ENCODE data around the gene WASF3.

DNA sequence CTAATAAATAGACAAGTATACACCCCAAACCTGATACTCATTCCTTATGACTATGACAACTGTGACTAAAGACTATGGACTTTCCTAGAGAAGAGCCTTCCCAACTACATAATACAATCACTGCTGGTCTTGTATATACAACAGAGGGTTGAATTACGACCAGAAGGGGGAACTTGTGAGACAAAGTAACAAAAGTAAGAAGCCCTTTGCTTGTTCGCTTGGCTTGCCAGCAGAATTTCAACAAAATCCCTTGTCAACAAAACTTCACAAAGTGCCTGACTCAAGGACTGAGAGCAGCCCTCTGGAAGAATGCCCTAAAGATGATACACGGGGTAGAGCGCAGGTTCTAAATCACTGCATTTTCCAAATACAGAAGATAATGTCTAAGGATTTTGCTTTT, 99.4 kb downstream of the WASF3 start:
- TF ChIP-seq, protein P1, sequence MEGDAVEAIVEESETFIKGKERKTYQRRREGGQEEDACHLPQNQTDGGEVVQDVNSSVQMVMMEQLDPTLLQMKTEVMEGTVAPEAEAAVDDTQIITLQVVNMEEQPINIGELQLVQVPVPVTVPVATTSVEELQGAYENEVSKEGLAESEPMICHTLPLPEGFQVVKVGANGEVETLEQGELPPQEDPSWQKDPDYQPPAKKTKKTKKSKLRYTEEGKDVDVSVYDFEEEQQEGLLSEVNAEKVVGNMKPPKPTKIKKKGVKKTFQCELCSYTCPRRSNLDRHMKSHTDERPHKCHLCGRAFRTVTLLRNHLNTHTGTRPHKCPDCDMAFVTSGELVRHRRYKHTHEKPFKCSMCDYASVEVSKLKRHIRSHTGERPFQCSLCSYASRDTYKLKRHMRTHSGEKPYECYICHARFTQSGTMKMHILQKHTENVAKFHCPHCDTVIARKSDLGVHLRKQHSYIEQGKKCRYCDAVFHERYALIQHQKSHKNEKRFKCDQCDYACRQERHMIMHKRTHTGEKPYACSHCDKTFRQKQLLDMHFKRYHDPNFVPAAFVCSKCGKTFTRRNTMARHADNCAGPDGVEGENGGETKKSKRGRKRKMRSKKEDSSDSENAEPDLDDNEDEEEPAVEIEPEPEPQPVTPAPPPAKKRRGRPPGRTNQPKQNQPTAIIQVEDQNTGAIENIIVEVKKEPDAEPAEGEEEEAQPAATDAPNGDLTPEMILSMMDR (IDR thresholded peaks at IDR 0.05; ENCODE audit: low read depth, low read length, missing input control): no peak
- TF ChIP-seq GABPA (IDR thresholded peaks at IDR 0.05 in 1 of 2, conservative IDR thresholded peaks at IDR 0.05 in 1 of 2): no peak
- TF ChIP-seq TAF1 (conservative IDR thresholded peaks at IDR 0.05): no peak
- TF ChIP-seq, protein P2, sequence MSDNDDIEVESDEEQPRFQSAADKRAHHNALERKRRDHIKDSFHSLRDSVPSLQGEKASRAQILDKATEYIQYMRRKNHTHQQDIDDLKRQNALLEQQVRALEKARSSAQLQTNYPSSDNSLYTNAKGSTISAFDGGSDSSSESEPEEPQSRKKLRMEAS (IDR thresholded peaks at IDR 0.05): no peak
- TF ChIP-seq, protein P3, sequence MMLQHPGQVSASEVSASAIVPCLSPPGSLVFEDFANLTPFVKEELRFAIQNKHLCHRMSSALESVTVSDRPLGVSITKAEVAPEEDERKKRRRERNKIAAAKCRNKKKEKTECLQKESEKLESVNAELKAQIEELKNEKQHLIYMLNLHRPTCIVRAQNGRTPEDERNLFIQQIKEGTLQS (IDR thresholded peaks at IDR 0.05): no peak
- no peak for TF ChIP-seq SP1 (IDR thresholded peaks at IDR 0.05)
- TF ChIP-seq, protein P4, sequence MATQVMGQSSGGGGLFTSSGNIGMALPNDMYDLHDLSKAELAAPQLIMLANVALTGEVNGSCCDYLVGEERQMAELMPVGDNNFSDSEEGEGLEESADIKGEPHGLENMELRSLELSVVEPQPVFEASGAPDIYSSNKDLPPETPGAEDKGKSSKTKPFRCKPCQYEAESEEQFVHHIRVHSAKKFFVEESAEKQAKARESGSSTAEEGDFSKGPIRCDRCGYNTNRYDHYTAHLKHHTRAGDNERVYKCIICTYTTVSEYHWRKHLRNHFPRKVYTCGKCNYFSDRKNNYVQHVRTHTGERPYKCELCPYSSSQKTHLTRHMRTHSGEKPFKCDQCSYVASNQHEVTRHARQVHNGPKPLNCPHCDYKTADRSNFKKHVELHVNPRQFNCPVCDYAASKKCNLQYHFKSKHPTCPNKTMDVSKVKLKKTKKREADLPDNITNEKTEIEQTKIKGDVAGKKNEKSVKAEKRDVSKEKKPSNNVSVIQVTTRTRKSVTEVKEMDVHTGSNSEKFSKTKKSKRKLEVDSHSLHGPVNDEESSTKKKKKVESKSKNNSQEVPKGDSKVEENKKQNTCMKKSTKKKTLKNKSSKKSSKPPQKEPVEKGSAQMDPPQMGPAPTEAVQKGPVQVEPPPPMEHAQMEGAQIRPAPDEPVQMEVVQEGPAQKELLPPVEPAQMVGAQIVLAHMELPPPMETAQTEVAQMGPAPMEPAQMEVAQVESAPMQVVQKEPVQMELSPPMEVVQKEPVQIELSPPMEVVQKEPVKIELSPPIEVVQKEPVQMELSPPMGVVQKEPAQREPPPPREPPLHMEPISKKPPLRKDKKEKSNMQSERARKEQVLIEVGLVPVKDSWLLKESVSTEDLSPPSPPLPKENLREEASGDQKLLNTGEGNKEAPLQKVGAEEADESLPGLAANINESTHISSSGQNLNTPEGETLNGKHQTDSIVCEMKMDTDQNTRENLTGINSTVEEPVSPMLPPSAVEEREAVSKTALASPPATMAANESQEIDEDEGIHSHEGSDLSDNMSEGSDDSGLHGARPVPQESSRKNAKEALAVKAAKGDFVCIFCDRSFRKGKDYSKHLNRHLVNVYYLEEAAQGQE (IDR thresholded peaks at IDR 0.05): no peak
- TF ChIP-seq FOXA1 (IDR thresholded peaks at IDR 0.05): no peak
